HepG2 (cell line): Measurements from ENCODE around the gene TPM1. TPM values are rescaled to one million over a fixed set of nuclear protein-coding genes. Genes with fewer than 3 reads are reported as not detected.

Experiments used
- ATAC-seq: fragments of 200-7000 bp; cut with Tn5 transposase; 3 replicates; pipeline ENCODE4 v1.9.1; 2020; ENCODE audit warnings: mild to moderate bottlenecking, moderate library complexity
- BruUV-seq: library from RNA; stranded (reverse); fragments of 400-500 nt; replicated peaks from 2 replicates; lab custom pipeline; 2021; lab: Mats Ljungman, UMichigan
- CTCF ChIA-PET: fragments of 300-600 bp; formaldehyde crosslinking; extraction: SDS; loops from one replicate; lab custom pipeline; 2021; ENCODE audit warnings: low total read pairs, inconsistent platforms, low intra/inter-chr PET ratio; lab: Yijun Ruan, JAX
- POLR2A ChIA-PET: fragments of 350-600 bp; sonication (Branson Sonifier 250); formaldehyde crosslinking; loops from one replicate; lab custom pipeline; 2020; ENCODE audit warnings: antibody characterized with exemption, inconsistent platforms; lab: Yijun Ruan, JAX
- DNase-seq: peaks from one replicate; pipeline ENCODE4 v3.0.0-alpha.2; 2015; ENCODE audit warnings: low spot score
- FAIRE-seq: peaks from 3 replicates; lab custom pipeline; 2011; peaks lifted over from hg19 to GRCh38; lab: Jason Lieb, UNC
- H2AFZ ChIP-seq: one replicate; pipeline ENCODE4 v1.6.1; 2011; ENCODE audit warnings: low read length, inconsistent platforms
- H3K27ac ChIP-seq: fragments of 300-600 bp; 3 replicates; pipeline ENCODE4 v1.8.0; 2011; ENCODE audit warnings: mixed run types, mild to moderate bottlenecking, mixed read lengths, low read length, inconsistent platforms; ENCODE audit not compliant: insufficient read depth; ENCODE audit errors: extremely low read length
- H3K27me3 ChIP-seq, 2 experiments: fragments of 200-600 bp in 1 of 2; 2 replicates in 1 of 2; 3 replicates in 1 of 2; pipeline versions ENCODE4 v1.6.0 to v1.8.0; 2011; ENCODE audit warnings: low read length in 2 of 2, mild to moderate bottlenecking in 2 of 2, moderate library complexity in 2 of 2, inconsistent platforms in 1 of 2; ENCODE audit not compliant: insufficient read depth in 2 of 2, control insufficient read depth in 1 of 2
- H3K36me3 ChIP-seq, 2 experiments: fragments of 200-600 bp in 1 of 2; replicated peaks in 1 of 2; 2 replicates in 1 of 2; 3 replicates in 1 of 2; pipeline versions ENCODE4 v1.5.1 to v1.8.0; 2011; ENCODE audit warnings: low read length in 2 of 2, inconsistent platforms in 1 of 2; ENCODE audit not compliant: insufficient read depth in 2 of 2, control insufficient read depth in 1 of 2
- H3K4me1 ChIP-seq: 2 replicates; pipeline ENCODE4 v1.5.1; 2012; ENCODE audit warnings: low read length, inconsistent platforms; ENCODE audit not compliant: insufficient read depth
- H3K4me2 ChIP-seq: 2 replicates; pipeline ENCODE4 v1.6.0; 2011; ENCODE audit warnings: low read depth, low read length, inconsistent platforms
- H3K4me3 ChIP-seq, 3 experiments: fragments of 200-600 bp in 1 of 3; sonication (generic), shearing (Covaris generic) in 1 of 3; replicated peaks in 1 of 3; 2 replicates each; pipeline ENCODE4 v1.5.1; 2011 to 2016; ENCODE audit warnings: low read length in 3 of 3, inconsistent platforms in 2 of 3, low read depth in 2 of 3, mild to moderate bottlenecking in 2 of 3, control low read depth in 1 of 3, mixed read lengths in 1 of 3; ENCODE audit not compliant: insufficient read depth in 1 of 3
- H3K79me2 ChIP-seq: one replicate; pipeline ENCODE4 v1.6.1; 2011; ENCODE audit warnings: low read length, inconsistent platforms; ENCODE audit not compliant: insufficient read depth
- H3K9ac ChIP-seq: 2 replicates; pipeline ENCODE4 v1.6.0; 2011; ENCODE audit warnings: mild to moderate bottlenecking, low read depth, low read length, inconsistent platforms; ENCODE audit not compliant: insufficient read depth
- H3K9me3 ChIP-seq: 2 replicates; pipeline ENCODE4 v1.5.1; 2012; ENCODE audit warnings: mild to moderate bottlenecking, low read length
- H4K20me1 ChIP-seq: 2 replicates; pipeline ENCODE4 v1.6.0; 2011; ENCODE audit warnings: inconsistent platforms, mild to moderate bottlenecking, low read length, moderate library complexity; ENCODE audit not compliant: insufficient read depth
- ELK4 ChIP-seq: sonication (generic); formaldehyde crosslinking; IDR thresholded peaks from 2 replicates; pipeline ENCODE4 v1.9.0; 2021; ENCODE audit warnings: missing genetic modification reagents, borderline replicate concordance
- KDM2A ChIP-seq: sonication (generic); formaldehyde crosslinking; IDR thresholded peaks from 2 replicates; pipeline ENCODE4 v1.4.0; 2020; ENCODE audit warnings: low read depth, missing genetic modification reagents, borderline replicate concordance
- MAZ ChIP-seq, 2 experiments: sonication (generic) in 1 of 2; formaldehyde crosslinking in 1 of 2; IDR thresholded peaks; 2 replicates each; pipeline versions ENCODE4 v1.5.0 to v1.6.1; 2012 to 2020; ENCODE audit warnings: low read depth in 2 of 2, mild to moderate bottlenecking in 2 of 2, borderline replicate concordance in 1 of 2, improper control_type of control experiment in 1 of 2, low read length in 1 of 2, missing genetic modification reagents in 1 of 2, moderate library complexity in 1 of 2
- ZNF136 ChIP-seq: sonication (generic); formaldehyde crosslinking; IDR thresholded peaks from 2 replicates; pipeline ENCODE4 v1.8.1; 2022; ENCODE audit warnings: low read depth, mild to moderate bottlenecking, moderate library complexity, missing genetic modification reagents
- ZNF333 ChIP-seq: sonication (generic); formaldehyde crosslinking; IDR thresholded peaks from 2 replicates; pipeline ENCODE4 v1.4.0; 2020; ENCODE audit warnings: mild to moderate bottlenecking, missing genetic modification reagents, borderline replicate concordance
- WGBS: methylation state at CpG from one replicate; pipeline ENCODE4 v1.1.6; 2017; ENCODE audit warnings: low lambda C conversion rate; 5-methylcytosine and 5-hydroxymethylcytosine counted together
- in situ Hi-C: cut with HindIII; loops from 2 replicates; pipeline ENCODE4 v1.10.0; 2017; ENCODE audit warnings: low pct_unique_long_range_greater_than_20kb; ENCODE audit not compliant: extremely low pct_ligation_motif_present
- intact Hi-C: fragments of 100-400 bp; cut with micrococcal nuclease; formaldehyde crosslinking; loops from one replicate; pipeline ENCODE4 v1.10.0; 2022; ENCODE audit not compliant: unreplicated experiment
- polyA plus RNA-seq, 8 experiments: library from polyadenylated mRNA; depleted of rRNA in 3 of 8; stranded (reverse) in 7 of 8; unstranded in 1 of 8; fragments of >200 nt; fragmentation: Illumina TruSeq in 4 of 8; extraction: Trizol in 4 of 8; gene quantifications; 2 replicates each; pipeline versions ENCODE4 v1.2.1 to v1.2.3, GENCODE V29; 2011 to 2016; ENCODE audit warnings: low read depth in 4 of 8, missing spikeins in 1 of 8, mixed read lengths in 1 of 8; ENCODE audit not compliant: insufficient read depth in 1 of 8
- total RNA-seq, 5 experiments: library from RNA; depleted of rRNA; stranded (reverse); fragments of >200 nt; fragmentation: Illumina TruSeq; extraction: Trizol; gene quantifications; 2 replicates each; pipeline ENCODE4 v1.2.3, GENCODE V29; 2016; ENCODE audit warnings: low read depth in 1 of 5
- TF ChIP-seq, protein P1 (sequence below): sonication (generic); formaldehyde crosslinking; IDR thresholded peaks from 2 replicates; pipeline ENCODE4 v1.4.0; 2020; ENCODE audit warnings: missing genetic modification reagents
- TF ChIP-seq, protein P2 (sequence below), 2 experiments: fragments of 450-650 bp in 1 of 2; sonication (generic) in 1 of 2; formaldehyde crosslinking in 1 of 2; IDR thresholded peaks; 2 replicates each; pipeline versions ENCODE4 v1.6.1 to v1.8.0; 2016 to 2022; ENCODE audit warnings: antibody characterized with exemption in 1 of 2, mild to moderate bottlenecking in 1 of 2, missing genetic modification reagents in 1 of 2

TPM1 gene
- total and polyA plus RNA-seq, 2 of the 13 experiments (the other 11 are each of a cell fraction or from before 2014, with no cell fraction given): 98.9 to 109 TPM

DNA sequence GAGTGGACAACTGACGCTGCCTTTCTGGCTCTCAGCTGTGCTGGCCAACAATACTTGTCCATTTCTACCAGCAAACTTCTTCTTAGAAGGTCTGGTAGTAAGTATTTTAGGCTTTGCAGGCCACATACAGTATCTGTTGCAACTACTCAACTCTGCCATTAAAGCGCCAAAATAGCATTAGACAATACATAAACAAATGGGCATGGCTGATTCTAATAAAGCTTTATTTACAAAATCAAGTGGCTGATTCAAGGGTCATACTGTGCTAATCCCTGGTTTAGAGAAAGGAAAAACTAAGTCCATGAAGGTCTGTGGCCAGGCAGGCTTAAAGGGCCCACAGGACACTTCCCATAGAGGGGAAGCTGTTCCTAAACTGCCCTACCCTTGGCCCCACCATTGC, 26.3 kb upstream of the TPM1 start:
- POLR2A ChIA-PET: interaction anchor here (1.4 to 1.6 kb wide), 2 partner anchors 26 to 32 kb away, joined by 6 to 7 read pairs; partner anchors contain the start of gene TPM1

More for the DNA sequence above, 26.3 kb upstream of the TPM1 start:
- CTCF ChIA-PET: no interaction called here
- Histone ChIP-seq H3K4me1 (peaks cover 71% of the 10 kb centered on the region), H3K79me2 (no peaks in the 10 kb centered on the region), H3K9ac (no peak overlapping the region), H4K20me1 (no peaks in the 10 kb centered on the region), H3K27me3 (no peaks in the 10 kb centered on the region), H3K36me3 (no peaks in the 10 kb centered on the region), H3K4me3 (no peak overlapping the region), H3K9me3 (no peaks in the 10 kb centered on the region), H2AFZ (no peak overlapping the region), H3K27ac (peak overlapping the region; percentile 17), H3K4me2 (peak overlapping the region; percentile 16; the same call in 1 of the 2 replicates)
- FAIRE-seq (no peak), DNase-seq (no peak), ATAC-seq (no peak)
- no TSS peak for BruUV-seq
- in situ Hi-C loops (no loop called here), intact Hi-C loops (loop anchor here (10.0 kb wide), 1 partner anchor 121 kb away; no protein-coding TSS in a partner anchor)
- TF ChIP-seq, protein P1, sequence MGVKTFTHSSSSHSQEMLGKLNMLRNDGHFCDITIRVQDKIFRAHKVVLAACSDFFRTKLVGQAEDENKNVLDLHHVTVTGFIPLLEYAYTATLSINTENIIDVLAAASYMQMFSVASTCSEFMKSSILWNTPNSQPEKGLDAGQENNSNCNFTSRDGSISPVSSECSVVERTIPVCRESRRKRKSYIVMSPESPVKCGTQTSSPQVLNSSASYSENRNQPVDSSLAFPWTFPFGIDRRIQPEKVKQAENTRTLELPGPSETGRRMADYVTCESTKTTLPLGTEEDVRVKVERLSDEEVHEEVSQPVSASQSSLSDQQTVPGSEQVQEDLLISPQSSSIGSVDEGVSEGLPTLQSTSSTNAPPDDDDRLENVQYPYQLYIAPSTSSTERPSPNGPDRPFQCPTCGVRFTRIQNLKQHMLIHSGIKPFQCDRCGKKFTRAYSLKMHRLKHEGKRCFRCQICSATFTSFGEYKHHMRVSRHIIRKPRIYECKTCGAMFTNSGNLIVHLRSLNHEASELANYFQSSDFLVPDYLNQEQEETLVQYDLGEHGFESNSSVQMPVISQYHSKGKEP (CRISPR knock-in tag): no peak
- TF ChIP-seq MAZ (IDR thresholded peaks at IDR 0.05; ENCODE audit: borderline replicate concordance, low read depth, low read length) (no peak), MAZ (CRISPR knock-in tag; IDR thresholded peaks at IDR 0.05; ENCODE audit: low read depth) (no peak), KDM2A (CRISPR knock-in tag) (no peak), ZNF333 (no peak), ZNF136 (CRISPR knock-in tag) (no peak), ELK4 (CRISPR knock-in tag) (no peak)
- TF ChIP-seq, protein P2, sequence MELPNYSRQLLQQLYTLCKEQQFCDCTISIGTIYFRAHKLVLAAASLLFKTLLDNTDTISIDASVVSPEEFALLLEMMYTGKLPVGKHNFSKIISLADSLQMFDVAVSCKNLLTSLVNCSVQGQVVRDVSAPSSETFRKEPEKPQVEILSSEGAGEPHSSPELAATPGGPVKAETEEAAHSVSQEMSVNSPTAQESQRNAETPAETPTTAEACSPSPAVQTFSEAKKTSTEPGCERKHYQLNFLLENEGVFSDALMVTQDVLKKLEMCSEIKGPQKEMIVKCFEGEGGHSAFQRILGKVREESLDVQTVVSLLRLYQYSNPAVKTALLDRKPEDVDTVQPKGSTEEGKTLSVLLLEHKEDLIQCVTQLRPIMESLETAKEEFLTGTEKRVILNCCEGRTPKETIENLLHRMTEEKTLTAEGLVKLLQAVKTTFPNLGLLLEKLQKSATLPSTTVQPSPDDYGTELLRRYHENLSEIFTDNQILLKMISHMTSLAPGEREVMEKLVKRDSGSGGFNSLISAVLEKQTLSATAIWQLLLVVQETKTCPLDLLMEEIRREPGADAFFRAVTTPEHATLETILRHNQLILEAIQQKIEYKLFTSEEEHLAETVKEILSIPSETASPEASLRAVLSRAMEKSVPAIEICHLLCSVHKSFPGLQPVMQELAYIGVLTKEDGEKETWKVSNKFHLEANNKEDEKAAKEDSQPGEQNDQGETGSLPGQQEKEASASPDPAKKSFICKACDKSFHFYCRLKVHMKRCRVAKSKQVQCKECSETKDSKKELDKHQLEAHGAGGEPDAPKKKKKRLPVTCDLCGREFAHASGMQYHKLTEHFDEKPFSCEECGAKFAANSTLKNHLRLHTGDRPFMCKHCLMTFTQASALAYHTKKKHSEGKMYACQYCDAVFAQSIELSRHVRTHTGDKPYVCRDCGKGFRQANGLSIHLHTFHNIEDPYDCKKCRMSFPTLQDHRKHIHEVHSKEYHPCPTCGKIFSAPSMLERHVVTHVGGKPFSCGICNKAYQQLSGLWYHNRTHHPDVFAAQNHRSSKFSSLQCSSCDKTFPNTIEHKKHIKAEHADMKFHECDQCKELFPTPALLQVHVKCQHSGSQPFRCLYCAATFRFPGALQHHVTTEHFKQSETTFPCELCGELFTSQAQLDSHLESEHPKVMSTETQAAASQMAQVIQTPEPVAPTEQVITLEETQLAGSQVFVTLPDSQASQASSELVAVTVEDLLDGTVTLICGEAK (IDR thresholded peaks at IDR 0.05): peak; percentile 28; the same call in 1 of the 2 replicates
- TF ChIP-seq, protein P2 (CRISPR knock-in tag; IDR thresholded peaks at IDR 0.05): peak; percentile 94
- 90% methylated on average over 2 of the region's 2 CpGs for WGBS
